ENCODE data around the gene MRPL58. TPM values are rescaled to one million over a fixed set of nuclear protein-coding genes. Genes with fewer than 3 reads are reported as not detected.
"Not testable (repeated sequence)": the region's sequence is repeated elsewhere in the genome, so short reads cannot be mapped to it uniquely, and the experiment has no call there.

MRPL58 gene
- total RNA-seq, 1 donor = 31.4 TPM

DNA sequence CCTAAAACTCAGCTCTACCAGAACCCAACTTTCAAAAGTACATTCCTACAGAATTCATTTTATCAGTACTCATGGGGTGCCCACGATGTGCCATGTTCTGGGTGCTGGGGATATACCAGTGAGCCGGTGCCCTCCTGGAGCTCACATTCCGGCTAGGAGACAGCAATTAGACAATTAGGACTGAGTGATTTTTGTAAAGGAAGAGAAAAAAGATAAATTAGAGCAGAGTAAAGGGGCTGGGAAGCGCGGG is 449 bp upstream of the MRPL58 start:
- H3K4me3 ChIP-seq (ENCODE audit: low read depth, low read length) = peak overlapping the region; percentile 84
- DNase-seq (ENCODE audit: low read depth) = no peak
- TF ChIP-seq, protein P1, sequence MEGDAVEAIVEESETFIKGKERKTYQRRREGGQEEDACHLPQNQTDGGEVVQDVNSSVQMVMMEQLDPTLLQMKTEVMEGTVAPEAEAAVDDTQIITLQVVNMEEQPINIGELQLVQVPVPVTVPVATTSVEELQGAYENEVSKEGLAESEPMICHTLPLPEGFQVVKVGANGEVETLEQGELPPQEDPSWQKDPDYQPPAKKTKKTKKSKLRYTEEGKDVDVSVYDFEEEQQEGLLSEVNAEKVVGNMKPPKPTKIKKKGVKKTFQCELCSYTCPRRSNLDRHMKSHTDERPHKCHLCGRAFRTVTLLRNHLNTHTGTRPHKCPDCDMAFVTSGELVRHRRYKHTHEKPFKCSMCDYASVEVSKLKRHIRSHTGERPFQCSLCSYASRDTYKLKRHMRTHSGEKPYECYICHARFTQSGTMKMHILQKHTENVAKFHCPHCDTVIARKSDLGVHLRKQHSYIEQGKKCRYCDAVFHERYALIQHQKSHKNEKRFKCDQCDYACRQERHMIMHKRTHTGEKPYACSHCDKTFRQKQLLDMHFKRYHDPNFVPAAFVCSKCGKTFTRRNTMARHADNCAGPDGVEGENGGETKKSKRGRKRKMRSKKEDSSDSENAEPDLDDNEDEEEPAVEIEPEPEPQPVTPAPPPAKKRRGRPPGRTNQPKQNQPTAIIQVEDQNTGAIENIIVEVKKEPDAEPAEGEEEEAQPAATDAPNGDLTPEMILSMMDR (IDR thresholded peaks at IDR 0.05; ENCODE audit: insufficient read depth, low read length) = no peak

DNA sequence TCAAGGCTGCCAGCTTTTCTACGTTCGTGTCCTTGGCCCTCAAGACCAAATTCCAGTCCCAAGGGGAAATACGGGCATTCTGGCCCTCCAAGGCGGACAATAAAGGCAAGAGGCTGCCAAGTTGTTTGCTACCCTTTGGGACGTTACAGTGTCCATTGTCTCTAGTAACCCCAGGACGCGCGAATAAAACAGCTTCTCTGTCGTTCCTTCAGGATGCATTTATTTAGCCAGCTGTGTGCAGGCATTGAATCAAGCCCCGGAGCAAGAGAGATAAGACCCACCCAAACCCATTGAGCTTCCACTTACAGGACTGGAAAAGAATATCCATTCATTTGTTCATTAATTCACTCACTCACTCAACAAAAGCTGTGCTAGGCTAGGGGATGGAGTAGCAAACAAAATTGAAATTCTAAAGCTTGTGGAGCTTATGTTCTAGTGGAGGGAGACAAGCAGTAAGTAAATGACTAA is 656 bp downstream of the MRPL58 start:
- H3K4me3 ChIP-seq (ENCODE audit: low read depth, low read length) = peak overlapping the region; percentile 84
- TF ChIP-seq, protein P1 (IDR thresholded peaks at IDR 0.05; ENCODE audit: insufficient read depth, low read length) = no peak
- no peak for DNase-seq (ENCODE audit: low read depth)

DNA sequence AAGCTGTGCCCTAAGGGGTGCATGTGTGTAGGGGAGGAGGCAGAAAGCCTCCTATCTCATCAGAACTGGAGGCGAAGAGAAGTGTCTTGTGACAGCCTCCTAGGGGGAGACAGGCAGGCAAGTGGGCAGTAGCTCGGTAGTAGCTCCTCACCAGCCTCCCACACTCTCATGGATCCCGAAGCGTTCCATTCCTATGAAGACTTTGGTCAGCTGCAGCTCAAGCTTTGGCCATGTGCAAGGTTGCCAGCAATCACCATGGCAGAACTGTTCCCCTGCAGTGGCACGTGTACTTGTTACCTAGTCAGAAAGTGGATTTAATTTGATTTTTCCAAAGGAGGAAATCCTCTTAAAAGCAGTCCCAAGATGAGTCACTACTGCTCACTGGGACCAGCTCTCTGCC is 6.7 kb downstream of the MRPL58 start:
- TF ChIP-seq, protein P1 (IDR thresholded peaks at IDR 0.05; ENCODE audit: insufficient read depth, low read length) = no peak
- no peak for DNase-seq (ENCODE audit: low read depth)
- H3K4me3 ChIP-seq (ENCODE audit: low read depth, low read length) = no peak overlapping the region

DNA sequence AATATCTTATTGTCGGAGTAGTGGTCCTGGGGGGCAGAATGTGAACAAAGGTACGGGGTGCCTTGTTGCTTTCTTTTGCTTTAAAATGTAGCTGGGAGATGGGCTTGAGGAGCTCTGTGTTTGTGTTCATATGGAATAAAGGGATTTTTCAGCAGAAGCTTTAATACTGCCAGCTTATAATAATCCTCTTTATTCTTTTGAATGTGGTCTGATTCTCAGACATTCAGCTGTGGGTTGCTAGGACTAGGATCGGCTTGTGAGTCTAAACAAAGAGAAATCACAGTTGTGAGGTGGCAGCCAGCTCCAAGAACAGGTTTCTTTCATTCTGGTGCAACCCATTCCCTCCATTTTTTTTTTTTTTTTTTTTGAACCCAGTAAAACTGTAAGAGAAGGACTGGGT is 7.2 kb downstream of the MRPL58 start:
- no peak overlapping the region for H3K4me3 ChIP-seq (ENCODE audit: low read depth, low read length)
- TF ChIP-seq, protein P1 (IDR thresholded peaks at IDR 0.05; ENCODE audit: insufficient read depth, low read length) = no peak
- no peak for DNase-seq (ENCODE audit: low read depth)

DNA sequence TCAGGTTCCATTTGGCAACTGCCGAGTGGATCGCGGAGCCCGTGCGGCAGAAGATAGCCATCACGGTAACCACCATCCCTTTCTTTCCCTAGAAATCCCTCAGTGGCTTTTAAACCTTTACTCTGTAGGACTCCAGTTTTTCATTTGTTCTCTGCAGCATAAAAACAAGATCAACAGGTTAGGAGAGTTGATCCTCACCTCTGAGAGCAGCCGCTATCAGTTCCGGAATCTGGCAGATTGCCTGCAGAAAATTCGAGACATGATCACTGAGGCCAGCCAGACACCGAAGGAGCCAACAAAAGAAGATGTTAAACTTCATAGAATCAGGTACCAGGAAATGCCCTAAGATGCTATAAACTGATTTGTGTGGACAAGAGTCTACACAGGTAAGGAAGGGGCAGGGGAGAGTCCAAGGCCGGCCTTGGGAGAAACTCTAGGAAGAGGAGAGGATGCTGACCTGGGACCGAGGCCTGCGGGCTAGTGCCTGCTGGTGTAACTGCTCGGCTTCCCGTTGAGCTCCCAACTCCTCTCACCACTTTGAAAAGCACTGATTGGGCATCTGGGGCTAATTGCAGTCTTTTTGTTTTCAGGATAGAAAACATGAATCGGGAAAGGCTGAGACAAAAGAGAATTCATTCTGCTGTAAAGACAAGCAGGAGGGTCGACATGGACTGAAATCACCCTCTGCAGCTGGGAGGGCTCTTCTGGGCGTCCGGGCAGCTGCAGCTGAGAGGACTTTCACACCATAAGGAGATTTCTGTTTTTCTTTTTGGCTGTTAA is 8.1 kb downstream of the MRPL58 start:
- DNase-seq (ENCODE audit: low read depth) = no peak
- TF ChIP-seq, protein P1 (IDR thresholded peaks at IDR 0.05; ENCODE audit: insufficient read depth, low read length) = no peak
- no peak overlapping the region for H3K4me3 ChIP-seq (ENCODE audit: low read depth, low read length)

DNA sequence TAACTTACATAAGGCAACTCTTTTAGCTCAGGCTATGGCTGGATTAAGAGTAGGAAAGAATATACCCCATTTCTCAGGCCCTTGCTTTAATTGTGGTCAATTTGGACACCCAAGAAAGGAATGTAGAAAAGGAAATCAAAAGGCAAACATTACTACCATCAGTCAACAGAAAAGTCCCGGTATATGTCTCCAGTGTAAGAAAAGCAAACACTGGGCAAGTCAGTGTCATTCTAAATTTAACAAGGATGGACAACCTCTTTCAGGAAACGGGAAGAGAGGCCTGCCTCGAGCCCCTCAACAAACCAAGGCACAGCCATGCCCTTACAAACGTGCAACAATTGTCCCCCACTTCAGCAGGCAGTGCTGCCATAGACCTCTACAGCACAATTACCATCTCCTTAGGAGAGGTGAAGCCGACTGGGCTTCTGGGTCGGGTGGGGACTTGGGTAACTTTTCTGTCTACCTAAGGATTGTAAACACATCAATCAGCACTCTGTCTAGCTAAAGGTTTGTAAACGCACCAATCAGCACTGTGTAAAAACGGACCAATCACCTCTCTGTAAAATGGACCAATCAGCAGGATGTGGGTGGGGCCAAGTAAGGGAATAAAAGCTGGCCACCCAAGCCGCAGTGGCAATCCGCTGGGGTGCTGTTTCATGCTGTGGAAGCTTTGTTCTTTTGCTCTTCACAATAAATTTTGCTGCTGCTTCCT is 12.4 kb downstream of the MRPL58 start:
- TF ChIP-seq, protein P1 (IDR thresholded peaks at IDR 0.05; ENCODE audit: insufficient read depth, low read length) = no peak
- no peak overlapping the region for H3K4me3 ChIP-seq (ENCODE audit: low read depth, low read length)
- DNase-seq (ENCODE audit: low read depth) = no peak

DNA sequence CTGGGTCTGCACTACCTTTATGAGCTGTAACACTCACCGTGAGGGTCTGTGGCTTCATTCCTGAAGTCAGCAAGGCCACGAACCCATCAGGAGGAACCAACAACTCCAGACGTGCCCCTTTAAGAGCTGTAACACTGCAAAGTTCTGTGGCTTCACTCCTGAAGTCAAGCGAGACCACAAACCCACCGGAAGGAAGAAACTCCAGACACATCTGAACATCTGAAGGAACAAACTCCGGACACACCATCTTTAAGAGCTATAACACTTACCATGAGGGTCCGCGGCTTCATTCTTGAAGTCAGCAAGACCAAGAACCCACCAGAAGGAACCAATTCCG is 12.9 kb downstream of the MRPL58 start:
- H3K4me3 ChIP-seq (ENCODE audit: low read depth, low read length); DNase-seq (ENCODE audit: low read depth): not testable (repeated sequence)

DNA sequence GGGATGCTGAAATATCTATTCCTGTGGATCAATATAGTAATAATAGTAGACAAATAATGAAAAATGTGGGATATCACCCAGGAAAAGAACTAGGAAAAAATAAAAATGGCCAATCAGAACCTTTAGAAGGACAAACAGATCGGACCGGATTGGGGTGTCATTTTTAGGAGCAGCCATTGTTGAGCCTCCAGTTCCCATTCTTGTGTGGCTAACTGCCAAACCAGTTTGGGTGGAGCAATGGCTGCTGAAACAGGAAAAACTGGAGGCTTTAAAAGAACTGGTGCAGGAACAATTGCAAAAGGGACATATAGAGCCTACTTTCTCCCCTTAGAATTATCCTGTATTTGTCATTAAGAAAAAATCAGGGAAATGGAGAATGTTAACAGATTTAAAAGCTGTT is 14.2 kb downstream of the MRPL58 start:
- not testable (repeated sequence) for H3K4me3 ChIP-seq (ENCODE audit: low read depth, low read length)

More for the DNA sequence above, 14.2 kb downstream of the MRPL58 start:
- not testable (repeated sequence) for DNase-seq (ENCODE audit: low read depth)
